MV-4-11 (cell line): ENCODE measurements around the gene ZNRF1.
"Not testable (repeated sequence)": the region's sequence is repeated elsewhere in the genome, so short reads cannot be mapped to it uniquely, and the experiment has no call there.

ENCODE experiments used
- DNase-seq: peaks from one replicate; lab custom pipeline; 2025; lab: John Stamatoyannopoulos, UW

Gene ZNRF1

DNA sequence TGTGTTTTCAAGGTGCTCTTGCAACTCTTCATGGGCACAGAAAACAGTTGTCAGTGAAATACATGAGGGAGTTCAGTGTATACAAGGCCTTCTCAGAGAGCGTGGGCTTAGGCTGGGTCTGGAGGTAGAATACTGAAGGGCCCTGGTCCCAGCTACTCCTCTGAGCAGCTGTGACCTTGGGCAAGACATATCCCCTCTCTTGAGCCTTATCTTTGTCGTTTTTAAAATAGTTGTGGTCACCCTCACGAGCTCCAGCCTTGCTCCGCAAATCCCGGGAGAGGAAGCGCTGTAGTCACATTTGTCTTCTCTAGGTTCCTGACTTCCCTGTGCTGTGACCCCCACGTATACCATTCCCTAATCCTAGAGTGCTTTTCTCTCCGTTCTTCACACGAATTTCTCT is 3.6 kb downstream of the ZNRF1 start:
- peak; percentile 55 for DNase-seq

DNA sequence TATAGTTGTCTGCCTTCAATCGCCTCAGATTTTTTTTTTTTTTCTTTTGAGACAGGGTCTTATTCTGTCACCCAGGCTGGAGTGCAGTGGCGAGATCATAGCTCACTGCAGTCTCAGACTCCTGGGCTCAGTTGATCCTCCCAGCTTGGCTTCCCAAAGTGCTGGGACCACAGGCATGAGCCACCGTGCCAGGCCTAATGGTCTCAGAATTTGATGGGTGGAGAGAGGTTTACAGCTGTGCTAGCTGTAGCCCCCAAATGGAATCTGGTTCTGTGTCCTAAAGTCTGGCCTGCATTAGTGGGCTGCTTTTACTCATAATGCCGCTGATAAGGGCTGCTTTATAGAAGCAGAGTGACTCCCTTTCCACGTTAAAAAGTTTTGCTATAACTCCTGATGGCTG is 5.1 kb downstream of the ZNRF1 start:
- DNase-seq: no peak

DNA sequence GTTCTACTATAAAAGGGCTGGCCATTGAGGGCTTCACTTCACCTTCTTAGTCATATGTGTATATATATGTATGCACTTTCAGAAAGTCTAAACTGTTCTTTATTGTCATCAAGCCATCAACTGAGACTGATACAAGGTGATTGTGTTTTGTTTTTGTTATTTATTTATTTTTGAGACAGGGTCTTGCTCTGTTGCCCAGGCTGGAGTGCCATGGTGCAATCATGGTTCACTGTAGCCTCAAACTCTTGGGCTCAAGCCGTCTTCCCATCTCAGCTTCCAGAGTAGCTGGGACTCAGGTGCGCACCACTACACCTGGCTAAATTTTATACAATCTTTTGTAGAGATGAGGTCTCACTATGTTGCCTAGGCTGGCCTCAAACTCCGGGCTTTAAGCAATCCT is 5.6 kb downstream of the ZNRF1 start:
- DNase-seq: no peak

GRCh38 chr16:75005697-75006096 is 6.9 kb downstream of the ZNRF1 start:
- DNase-seq: no peak

- DNase-seq: no peak
These were observed 8.6 kb downstream of the ZNRF1 start for GRCh38 chr16:75007443-75007842.

- DNase-seq: no peak
These were observed 11.6 kb downstream of the ZNRF1 start for GRCh38 chr16:75010427-75010826.

DNA sequence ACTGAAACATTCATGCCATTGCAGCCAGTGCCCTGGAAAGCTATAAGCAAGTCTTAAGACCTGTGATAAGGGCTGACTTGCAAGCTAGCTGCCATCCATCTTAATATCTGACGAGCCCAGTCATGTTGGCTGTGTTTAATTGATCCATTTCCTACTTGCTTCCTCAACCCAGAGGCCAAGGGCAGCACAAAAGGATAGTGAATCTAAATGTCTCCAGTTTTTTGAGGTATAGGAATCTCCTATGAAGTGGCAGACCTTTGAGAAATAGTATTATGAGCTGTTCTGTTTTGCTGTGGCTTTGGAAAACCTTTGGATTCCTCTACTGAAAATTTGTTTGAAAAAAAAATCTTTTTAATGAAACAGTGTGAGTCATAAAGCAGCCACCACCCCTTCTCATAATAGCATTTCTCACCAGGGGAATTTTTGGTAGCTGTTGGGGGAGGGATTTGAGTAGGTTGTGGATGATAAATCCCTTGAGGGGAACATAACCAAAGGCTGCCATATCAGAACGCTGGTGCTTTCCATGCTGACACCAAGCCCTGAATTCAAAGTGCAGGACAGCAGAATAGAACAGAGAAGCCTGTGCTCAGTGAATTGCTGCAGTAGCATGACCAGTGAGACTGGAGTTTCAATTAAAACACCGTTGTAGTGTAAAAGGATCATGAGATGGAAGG is 12.9 kb downstream of the ZNRF1 start:
- DNase-seq: peak; percentile 37

- peak; percentile 38 for DNase-seq
These were observed 13.7 kb downstream of the ZNRF1 start for GRCh38 chr16:75012380-75013081.

- not testable (repeated sequence) for DNase-seq
These were observed 14.3 kb downstream of the ZNRF1 start for GRCh38 chr16:75013123-75013522.

DNA sequence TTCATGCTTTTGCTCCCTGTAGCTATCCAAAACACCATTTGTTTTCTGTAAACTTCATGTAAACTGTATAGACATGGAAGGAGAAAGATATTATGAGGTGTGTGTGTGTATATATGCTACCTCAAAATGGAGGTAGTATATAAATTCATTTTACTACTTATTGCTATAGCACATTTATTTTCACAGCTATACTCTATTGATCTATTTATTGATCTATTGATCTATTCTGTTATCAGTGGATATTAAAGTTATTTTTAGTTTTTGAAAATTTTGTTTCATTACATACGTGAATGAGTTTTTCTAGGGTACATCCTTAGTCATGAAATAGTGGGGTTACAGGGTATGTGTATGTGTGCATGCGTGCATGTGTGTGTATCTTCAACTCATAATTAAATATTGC is 15.5 kb downstream of the ZNRF1 start:
- DNase-seq: no peak

- DNase-seq: peak; percentile 7
These were observed 17.7 kb downstream of the ZNRF1 start for GRCh38 chr16:75016451-75017081.

DNA sequence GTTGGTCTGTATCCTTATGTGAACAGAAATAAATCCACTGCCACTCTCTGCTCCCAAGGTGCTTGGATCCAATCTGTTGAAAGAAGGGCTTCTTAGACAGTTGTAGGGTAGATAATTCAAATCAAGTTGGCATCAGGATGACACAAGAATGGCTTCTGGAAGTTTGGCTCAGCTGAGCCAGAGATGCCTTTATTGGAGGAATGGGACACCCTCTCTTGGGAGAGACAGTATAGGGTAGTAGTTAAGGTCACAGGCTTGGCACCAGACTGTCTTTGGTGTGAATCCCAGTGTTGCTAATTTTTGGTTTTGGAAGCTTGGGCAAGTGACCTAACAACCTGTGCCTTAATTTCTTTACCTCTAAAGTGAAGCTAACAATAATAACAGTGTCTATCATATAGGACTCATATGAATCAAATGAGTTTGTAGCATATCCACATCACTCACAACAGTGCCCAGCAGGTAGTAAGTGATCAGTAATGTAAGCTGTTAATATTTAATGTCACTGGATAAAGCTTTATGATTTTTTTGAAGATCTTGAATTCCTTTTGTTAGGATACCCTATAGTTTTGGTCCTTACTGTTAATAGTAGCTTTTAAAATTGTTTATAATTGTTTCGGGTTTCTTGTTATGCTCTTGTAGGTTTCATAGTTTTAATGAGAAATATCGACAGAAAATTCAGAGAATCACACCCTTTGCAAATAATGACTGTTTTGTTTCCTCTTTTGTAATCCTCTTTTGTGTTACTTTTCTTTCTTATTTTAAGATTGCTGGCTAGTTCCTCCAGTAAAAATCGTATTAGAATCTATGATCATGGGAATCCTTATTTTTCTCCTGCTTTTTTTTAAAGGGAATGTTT is 19.1 kb downstream of the ZNRF1 start:
- DNase-seq: peak; percentile 27

DNA sequence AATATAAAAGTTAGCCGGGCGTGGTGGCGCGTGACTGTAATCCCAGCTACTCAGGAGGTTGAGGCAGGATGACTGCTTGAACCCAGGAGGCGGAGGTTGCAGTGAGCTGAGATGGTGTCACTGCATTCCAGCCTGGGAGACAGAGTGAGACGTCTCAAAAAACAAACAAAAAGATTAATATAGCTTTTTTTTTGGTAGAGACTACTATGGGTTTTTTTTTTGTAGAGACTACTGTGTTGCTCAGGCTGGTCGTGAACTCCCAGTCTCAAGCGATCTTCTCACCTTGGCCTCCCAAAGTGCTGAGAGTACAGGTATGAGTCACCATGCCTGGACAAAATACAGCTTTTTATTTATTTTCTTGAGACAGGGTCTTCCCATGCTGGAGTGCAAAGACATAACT is 20.2 kb downstream of the ZNRF1 start:
- no peak for DNase-seq

DNA sequence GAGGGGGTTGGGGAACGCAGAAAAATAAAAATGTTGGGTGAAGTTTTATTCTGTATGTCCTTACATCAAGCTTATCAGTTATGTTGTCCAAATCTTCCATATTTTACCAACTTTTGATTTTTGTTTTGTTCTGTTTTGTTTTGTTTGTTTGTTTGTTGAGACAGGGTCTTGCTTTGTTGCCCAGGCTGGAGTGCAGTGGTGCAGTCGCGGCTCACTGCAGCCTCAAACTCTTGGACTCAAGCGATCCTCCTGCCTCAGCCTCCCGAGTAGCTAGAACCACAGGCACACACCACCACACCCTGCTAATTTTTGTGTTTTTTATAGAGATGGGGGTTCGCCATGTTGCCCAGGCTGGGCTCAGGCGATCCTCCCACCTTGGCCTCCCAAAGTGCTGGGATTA is 20.8 kb downstream of the ZNRF1 start:
- no peak for DNase-seq

GRCh38 chr16:75021410-75021809 is 22.6 kb downstream of the ZNRF1 start:
- no peak for DNase-seq

- no peak for DNase-seq
These were observed 23.7 kb downstream of the ZNRF1 start for GRCh38 chr16:75022567-75022966.

DNA sequence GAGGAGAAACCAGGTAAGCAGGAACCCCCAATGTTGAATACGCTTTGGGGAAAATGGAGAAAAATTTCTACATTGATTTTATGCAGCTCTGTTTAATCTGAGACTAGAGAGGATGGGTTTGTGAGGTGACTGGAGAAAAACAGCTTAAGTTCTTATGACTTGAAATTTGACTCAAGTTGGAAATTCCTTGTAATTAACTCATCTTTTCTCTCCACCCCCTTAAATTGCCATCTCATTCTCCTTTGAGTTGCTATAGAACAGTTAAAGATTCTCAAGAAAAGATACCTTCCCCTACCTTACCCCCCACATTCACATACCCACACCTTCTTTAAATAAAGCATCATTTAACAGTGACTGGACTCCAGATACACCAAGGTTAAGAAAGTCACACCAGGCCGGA is 24.2 kb downstream of the ZNRF1 start:
- DNase-seq: no peak

DNA sequence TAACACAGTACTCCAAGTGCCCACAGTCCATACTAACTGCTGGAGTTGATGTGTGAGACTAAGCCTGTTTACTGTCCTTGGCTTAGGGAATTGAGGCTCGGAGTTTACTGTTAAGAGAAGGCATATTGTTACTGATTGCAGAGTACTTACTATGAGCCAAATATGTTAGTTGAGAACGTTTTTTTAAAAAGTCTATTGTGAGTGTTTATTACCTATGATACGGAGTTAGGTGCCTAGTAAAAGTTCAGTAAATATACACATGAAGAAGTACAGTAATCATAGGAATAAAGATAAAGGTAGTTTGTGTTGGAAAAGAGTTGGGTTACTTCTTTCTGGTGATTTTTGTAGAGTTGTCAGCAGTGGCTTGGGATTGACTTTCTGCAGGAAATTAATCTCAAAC is 25.4 kb downstream of the ZNRF1 start:
- no peak for DNase-seq

DNA sequence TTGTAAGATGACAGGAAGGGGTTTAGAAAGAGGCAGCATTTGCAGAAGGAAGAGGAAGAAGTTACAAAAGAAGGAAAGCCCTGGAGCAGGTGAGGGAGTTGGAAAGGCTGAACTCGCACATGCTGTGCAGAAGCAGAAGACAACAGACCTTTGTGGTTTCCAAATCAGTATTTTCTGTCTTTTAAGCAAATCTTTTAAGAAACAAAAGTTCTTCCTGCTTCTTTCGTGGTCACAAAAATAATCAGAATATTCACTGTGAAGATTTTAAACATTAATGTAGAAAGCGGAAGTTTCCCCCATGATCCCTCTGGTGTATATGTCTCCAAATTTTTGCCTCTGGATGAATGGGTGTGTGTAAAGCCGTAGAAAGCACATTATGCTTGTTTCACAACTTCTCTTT is 25.8 kb downstream of the ZNRF1 start:
- DNase-seq: peak; percentile 44

- no peak for DNase-seq
These were observed 26.9 kb downstream of the ZNRF1 start for GRCh38 chr16:75025761-75026160.

DNA sequence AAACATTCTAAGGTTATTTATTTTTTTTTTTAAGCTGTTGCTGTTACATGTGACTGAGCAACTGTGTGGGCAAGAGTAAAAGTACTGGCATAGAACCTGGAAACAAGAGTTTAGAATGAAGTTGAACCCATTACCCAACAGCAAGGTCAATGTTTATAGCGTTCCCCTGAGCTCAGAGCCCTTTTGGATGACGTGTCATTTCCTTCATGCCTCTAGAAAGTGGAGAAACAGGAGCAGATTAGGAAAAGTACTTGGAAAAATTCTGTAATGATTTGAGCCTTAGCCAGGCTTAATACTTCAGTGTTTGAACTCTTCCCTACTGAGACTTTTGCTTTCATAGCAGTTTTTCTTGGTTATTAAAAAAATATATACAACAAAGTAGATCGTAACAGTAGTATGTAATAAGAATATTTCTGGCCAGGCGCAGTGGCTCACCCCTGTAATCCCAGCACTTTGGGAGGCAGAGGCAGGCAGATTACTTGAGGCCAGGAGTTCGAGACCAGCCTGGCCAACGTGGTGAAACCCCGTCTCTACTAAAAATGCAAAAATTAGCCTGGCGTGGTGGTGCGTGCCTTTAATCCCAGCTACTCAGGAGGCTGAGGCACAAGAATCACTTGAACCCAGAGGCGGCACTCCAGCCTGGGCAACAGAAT is 27.5 kb downstream of the ZNRF1 start:
- DNase-seq: not testable (repeated sequence)

DNA sequence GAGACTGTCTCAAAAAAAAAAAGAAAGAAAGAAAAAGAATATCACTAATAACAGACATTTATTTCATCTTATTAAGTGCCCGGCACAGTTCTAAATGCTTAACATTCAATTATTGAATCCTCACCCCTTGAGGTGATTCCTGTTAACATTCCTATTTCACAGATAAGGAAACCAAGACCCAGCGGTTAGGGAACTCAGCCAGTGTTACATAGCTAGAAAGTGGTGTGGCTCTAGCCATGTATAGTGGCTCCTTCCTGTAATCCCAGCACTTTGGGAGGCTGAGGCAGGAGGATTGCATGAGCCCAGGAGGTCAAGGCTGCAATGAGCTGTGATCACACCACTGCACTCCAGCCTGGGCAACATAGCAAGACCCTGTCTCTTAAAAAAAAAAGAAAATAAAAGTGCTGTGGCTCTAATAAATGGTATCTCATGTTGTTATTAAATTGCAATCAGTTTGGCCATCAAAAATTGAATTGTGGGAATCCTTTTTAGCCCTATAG is 28.1 kb downstream of the ZNRF1 start:
- DNase-seq: no peak
